Gastrocnemius medialis (tissue), 4 donors: ENCODE measurements around the gene SLC7A8. TPM values are rescaled to one million over a fixed set of nuclear protein-coding genes. Genes with fewer than 3 reads are reported as not detected.

Source experiments
- ATAC-seq, 2 donors: fragments of 150-250 bp; one replicate each; pipeline ENCODE4 v1.9.1; 2016
- DNase-seq, 2 donors: peaks; one replicate each; pipeline ENCODE4 v3.0.0-alpha.2; 2019
- H3K27ac ChIP-seq, 4 donors: fragments of 200-600 bp; sonication (generic); 1 replicate in 1 of 4; 2 replicates in 3 of 4; pipeline ENCODE4 v1.5.1; 2016 to 2018; ENCODE audit warnings: mild to moderate bottlenecking in 2 of 4, moderate library complexity in 1 of 4
- H3K27me3 ChIP-seq, 3 donors: fragments of 200-600 bp; sonication (generic) in 2 of 3; 1 replicate in 1 of 3; 2 replicates in 2 of 3; pipeline versions ENCODE4 v1.5.1 to v1.6.0; 2016 to 2019; ENCODE audit warnings: mild to moderate bottlenecking in 1 of 3, moderate library complexity in 1 of 3
- H3K36me3 ChIP-seq, 2 donors: fragments of 200-600 bp; sonication (generic) in 1 of 2; one replicate each; pipeline ENCODE4 v1.5.1; 2017 to 2018
- H3K4me1 ChIP-seq, 2 donors: fragments of 200-600 bp; sonication (generic) in 1 of 2; one replicate each; pipeline ENCODE4 v1.5.1; 2016 to 2017; ENCODE audit warnings: mild to moderate bottlenecking in 2 of 2
- H3K4me3 ChIP-seq, 4 donors: fragments of 200-600 bp; sonication (generic) in 3 of 4; 1 replicate in 1 of 4; 2 replicates in 3 of 4; pipeline ENCODE4 v1.5.1; 2016 to 2019; ENCODE audit warnings: mild to moderate bottlenecking in 2 of 4
- H3K9me3 ChIP-seq, 3 donors: fragments of 200-600 bp; sonication (generic) in 2 of 3; 1 replicate in 1 of 3; 2 replicates in 2 of 3; pipeline ENCODE4 v1.5.1; 2016 to 2019
- CTCF ChIP-seq, 5 experiments: fragments of 450-650 bp in 3 of 5; fragments of 200-600 bp in 2 of 5; sonication (generic) in 2 of 5; IDR thresholded peaks in 4 of 5; conservative IDR thresholded peaks in 1 of 5; 1 replicate in 4 of 5; 2 replicates in 1 of 5; pipeline ENCODE4 v1.5.1; 2016 to 2019; ENCODE audit warnings: antibody characterized with exemption in 5 of 5, mild to moderate bottlenecking in 3 of 5, moderate library complexity in 3 of 5
- POLR2A ChIP-seq, 2 donors: fragments of 450-650 bp; IDR thresholded peaks; one replicate each; pipeline ENCODE4 v1.6.1; 2017; ENCODE audit warnings: antibody characterized with exemption in 2 of 2, mild to moderate bottlenecking in 2 of 2, moderate library complexity in 2 of 2
- in situ Hi-C, 4 donors: fragments of 200-750 bp; cut with MboI; loops; one replicate each; pipeline versions ENCODE4 v1.15.0 to v1.8.0; 2017; ENCODE audit warnings: low sequenced_read_pairs in 4 of 4
- intact Hi-C: fragments of 100-400 bp; cut with DNase I; formaldehyde crosslinking; loops from one replicate; pipeline ENCODE4 v1.15.1; 2023; ENCODE audit warnings: low total_unique reads
- total RNA-seq, 4 donors: library from RNA; depleted of rRNA; stranded (reverse); fragments of >200 nt; gene quantifications; one replicate each; pipeline versions ENCODE4 v1.1.0 to v1.2.3, GENCODE V29; 2016

Gene SLC7A8
- total RNA-seq, 4 donors from 2014 or later = 34.5 to 199 (median 63.7) TPM

GRCh38 chr14:23090254-23090636 lies 93.2 kb downstream of the SLC7A8 start:
- no peak overlapping the region for H3K4me3 ChIP-seq
- H3K9me3 ChIP-seq = no peaks in the 10 kb centered on the region
- intact Hi-C loops (no loop called here), in situ Hi-C loops (no loop called here)
- peaks cover 16% of the 10 kb centered on the region in 2 donors for H3K4me1 ChIP-seq
- ATAC-seq (no peak), DNase-seq (no peak)
- peaks cover 0 to 70% of the 10 kb centered on the region in 2 donors for H3K36me3 ChIP-seq
- no peak for TF ChIP-seq CTCF (IDR thresholded peaks at IDR 0.05 in 4 of 5, conservative IDR thresholded peaks at IDR 0.05 in 1 of 5)
- TF ChIP-seq POLR2A (IDR thresholded peaks at IDR 0.05) = no peak
- no peak overlapping the region for H3K27ac ChIP-seq
- H3K27me3 ChIP-seq = no peaks in the 10 kb centered on the region

- ATAC-seq = no peak
- Histone ChIP-seq H3K27ac (no peak overlapping the region), H3K4me3 (no peak overlapping the region), H3K27me3 (no peaks in the 10 kb centered on the region), H3K4me1 (peaks cover 16% of the 10 kb centered on the region in 2 donors), H3K36me3 (peaks cover 0 to 75% of the 10 kb centered on the region in 2 donors), H3K9me3 (no peaks in the 10 kb centered on the region)
- TF ChIP-seq POLR2A (IDR thresholded peaks at IDR 0.05) (no peak), CTCF (IDR thresholded peaks at IDR 0.05 in 4 of 5, conservative IDR thresholded peaks at IDR 0.05 in 1 of 5) (no peak)
- intact Hi-C loops (no loop called here), in situ Hi-C loops (no loop called here)
- no peak for DNase-seq
These were observed 93.8 kb downstream of the SLC7A8 start for GRCh38 chr14:23089498-23090253.

DNA sequence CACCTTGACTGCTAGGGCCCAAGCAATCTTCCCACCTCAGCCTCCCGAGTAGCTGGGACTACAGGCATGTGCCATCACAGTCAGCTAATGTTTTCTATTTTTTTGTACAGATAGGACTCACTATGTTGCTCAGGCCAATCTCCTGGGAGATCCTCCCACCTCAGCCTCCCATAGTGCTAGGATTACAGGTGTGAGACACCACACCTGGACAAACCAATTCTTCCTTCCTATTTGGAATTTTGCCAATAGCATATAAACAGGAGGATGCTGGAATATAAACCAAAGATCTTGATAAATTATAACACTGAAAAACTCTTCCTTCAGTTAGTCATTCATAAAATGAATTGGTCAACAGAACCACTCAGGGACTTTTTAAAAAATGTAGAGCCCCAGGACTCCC lies 96.9 kb downstream of the SLC7A8 start:
- H3K36me3 ChIP-seq = peaks cover 3 to 91% of the 10 kb centered on the region in 2 donors
- no peaks in the 10 kb centered on the region for H3K27me3 ChIP-seq
- intact Hi-C loops (no loop called here), in situ Hi-C loops (no loop called here)
- DNase-seq = no peak
- H3K9me3 ChIP-seq = no peaks in the 10 kb centered on the region
- no peak overlapping the region for H3K4me3 ChIP-seq
- no peak overlapping the region for H3K27ac ChIP-seq
- ATAC-seq = no peak
- H3K4me1 ChIP-seq = no peaks in the 10 kb centered on the region
- TF ChIP-seq CTCF (IDR thresholded peaks at IDR 0.05 in 4 of 5, conservative IDR thresholded peaks at IDR 0.05 in 1 of 5) (no peak), POLR2A (IDR thresholded peaks at IDR 0.05) (no peak)

DNA sequence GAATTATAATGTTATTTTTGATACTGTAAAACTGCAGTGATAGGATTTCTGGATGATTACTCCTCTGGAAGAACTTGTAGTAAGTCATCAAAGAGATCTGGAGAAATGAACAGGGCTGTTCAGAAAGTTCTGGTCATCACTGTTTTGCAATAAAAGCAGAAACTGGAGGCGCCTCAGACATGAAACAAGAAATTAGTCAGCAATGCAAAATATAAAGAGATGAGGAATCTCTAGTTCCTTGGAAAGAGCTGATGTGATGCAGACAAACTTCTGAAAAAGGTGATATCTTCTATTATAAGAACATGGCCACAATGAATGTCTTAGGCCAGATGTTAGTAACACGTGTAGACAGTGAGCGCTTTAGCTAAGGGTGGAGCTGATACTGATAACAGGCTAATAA lies 98.0 kb downstream of the SLC7A8 start:
- in situ Hi-C loops (no loop called here), intact Hi-C loops (no loop called here)
- TF ChIP-seq CTCF (IDR thresholded peaks at IDR 0.05 in 4 of 5, conservative IDR thresholded peaks at IDR 0.05 in 1 of 5) (no peak), POLR2A (IDR thresholded peaks at IDR 0.05) (no peak)
- Histone ChIP-seq H3K36me3 (peaks cover 3 to 92% of the 10 kb centered on the region in 2 donors), H3K9me3 (no peaks in the 10 kb centered on the region), H3K27me3 (no peaks in the 10 kb centered on the region), H3K4me3 (no peak overlapping the region), H3K27ac (no peak overlapping the region), H3K4me1 (no peaks in the 10 kb centered on the region)
- ATAC-seq = no peak
- DNase-seq = no peak
